ENCODE results near the gene SERPINB7.
A peak's percentile ranks its signal among the peaks of the same experiment; 100 is the strongest.

The SERPINB7 gene

DNA sequence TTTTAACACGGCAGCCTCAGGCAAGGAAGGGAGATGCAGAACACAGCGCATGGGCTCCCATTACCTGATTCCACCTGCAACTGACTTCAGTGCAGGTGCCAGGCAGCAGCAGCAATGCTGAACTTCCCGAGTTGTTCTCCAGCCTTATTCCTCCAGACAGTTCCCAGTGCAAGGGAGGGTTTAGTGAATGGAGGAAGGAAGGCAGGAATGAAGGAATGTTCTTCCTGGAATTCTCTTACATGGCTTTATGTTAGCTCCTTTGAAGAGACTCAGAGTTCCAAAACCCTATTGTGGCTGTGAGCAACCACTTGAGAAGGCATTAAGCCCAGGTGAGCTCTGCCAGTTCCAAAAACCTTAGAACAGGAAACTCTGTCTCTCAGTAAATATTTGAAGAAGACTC is 45.5 kb downstream of the SERPINB7 start:
- no peaks in the 10 kb centered on the region for H3K4me1 Mint-ChIP-seq
- H3K36me3 Mint-ChIP-seq: no peaks in the 10 kb centered on the region
- H3K27ac Mint-ChIP-seq: no peak overlapping the region
- H3K4me3 Mint-ChIP-seq: no peak overlapping the region
- H3K9me3 Mint-ChIP-seq: peaks cover 10% of the 10 kb centered on the region
- peaks cover 12% of the 10 kb centered on the region for H3K27me3 Mint-ChIP-seq
- no peak for ATAC-seq

DNA sequence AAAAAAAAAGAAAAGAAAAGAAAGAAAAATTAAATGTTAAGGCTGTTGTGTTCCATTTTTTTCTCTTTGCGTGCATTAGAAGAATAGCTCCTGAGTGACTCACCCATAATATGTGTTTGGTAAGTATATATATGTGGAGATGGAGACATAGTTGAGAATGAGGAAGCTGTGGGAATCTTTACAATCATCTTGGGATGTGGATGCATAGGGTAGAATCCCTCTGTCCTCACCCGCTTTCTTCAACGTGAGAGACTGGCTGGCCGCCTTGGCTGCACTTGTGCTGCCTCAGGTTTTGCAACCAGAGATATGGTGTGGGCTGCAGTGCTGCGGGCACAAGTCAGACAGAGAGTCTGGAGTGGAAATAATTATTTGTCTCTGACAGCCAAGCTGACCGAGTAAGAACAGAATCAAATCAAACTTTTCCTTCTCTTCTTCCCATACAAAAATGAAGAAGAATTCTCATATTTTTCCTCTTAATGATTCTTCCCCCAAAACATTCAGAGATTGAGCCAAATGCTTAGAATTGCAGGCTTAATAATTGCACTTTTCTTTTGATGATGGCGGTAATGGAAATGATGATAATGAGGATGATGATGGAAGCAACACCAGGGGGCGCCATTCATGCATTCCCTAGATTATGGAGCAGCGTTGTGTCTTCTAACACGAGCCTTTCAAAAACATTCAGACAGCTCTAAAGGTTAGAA is 48.5 kb downstream of the SERPINB7 start:
- Mint-ChIP-seq H3K4me3 (no peak overlapping the region), H3K27ac (no peak overlapping the region), H3K27me3 (peaks cover 9% of the 10 kb centered on the region), H3K36me3 (no peaks in the 10 kb centered on the region), H3K9me3 (no peaks in the 10 kb centered on the region), H3K4me1 (no peaks in the 10 kb centered on the region)
- ATAC-seq: no peak

DNA sequence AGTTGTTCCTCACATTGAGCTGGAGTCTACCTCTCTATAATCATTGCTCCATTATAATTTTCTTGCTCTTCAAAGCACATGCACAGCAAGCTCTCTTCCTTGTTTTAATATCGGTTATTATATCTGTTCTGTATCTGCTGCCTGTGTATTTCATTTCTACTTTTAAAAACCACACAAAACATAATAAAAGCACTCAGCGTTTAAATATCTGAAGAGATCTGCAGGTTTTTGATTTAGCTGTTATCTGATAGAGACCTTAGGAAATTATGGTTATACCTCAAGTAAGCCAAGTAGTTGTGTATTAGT is 49.0 kb downstream of the SERPINB7 start:
- Mint-ChIP-seq H3K9me3 (no peaks in the 10 kb centered on the region), H3K36me3 (no peaks in the 10 kb centered on the region), H3K27me3 (peaks cover 9% of the 10 kb centered on the region), H3K4me1 (no peaks in the 10 kb centered on the region), H3K4me3 (no peak overlapping the region), H3K27ac (no peak overlapping the region)
- ATAC-seq: no peak

DNA sequence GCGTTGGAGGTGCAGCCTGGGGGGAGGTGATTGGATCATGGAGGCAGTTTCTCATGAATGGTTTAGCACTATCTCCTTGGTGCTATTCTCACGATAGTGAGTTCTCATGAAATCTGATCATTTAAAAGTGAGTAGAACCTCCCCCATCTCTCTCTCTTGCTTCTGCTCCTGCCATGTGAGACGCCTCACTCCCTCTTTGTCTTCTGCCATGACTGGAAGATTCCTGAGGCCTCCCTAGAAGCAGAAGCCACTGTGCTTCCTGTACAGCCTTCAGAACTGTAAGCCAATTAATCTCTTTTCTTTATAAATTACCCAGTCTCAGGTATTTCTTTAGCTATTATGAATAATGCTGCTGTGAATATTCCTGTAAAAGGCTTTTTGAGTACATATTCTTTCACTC is 52.9 kb downstream of the SERPINB7 start:
- H3K9me3 Mint-ChIP-seq: no peaks in the 10 kb centered on the region
- no peaks in the 10 kb centered on the region for H3K36me3 Mint-ChIP-seq
- ATAC-seq: no peak
- no peak overlapping the region for H3K4me3 Mint-ChIP-seq
- H3K27me3 Mint-ChIP-seq: peaks cover 8% of the 10 kb centered on the region
- H3K4me1 Mint-ChIP-seq: no peaks in the 10 kb centered on the region
- no peak overlapping the region for H3K27ac Mint-ChIP-seq

DNA sequence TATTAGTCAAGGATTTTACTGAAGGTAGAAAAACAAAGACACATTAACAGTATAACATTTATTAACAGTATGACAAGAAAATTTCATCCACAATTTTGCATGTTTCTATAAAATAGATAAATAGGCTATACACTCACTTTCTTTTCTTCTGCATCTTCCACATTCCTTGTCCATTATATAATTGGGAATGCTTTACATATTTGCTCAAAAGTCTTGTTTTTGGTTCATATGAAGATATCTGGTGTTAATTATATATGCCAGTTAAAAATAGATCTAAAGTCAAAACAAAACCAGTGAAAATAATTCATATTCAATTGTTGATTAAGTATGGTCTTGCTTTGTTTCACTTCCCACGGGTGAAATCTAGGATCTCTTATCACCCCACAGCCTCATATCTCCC is 53.4 kb downstream of the SERPINB7 start:
- H3K36me3 Mint-ChIP-seq: no peaks in the 10 kb centered on the region
- no peaks in the 10 kb centered on the region for H3K9me3 Mint-ChIP-seq
- H3K4me3 Mint-ChIP-seq: no peak overlapping the region
- H3K27me3 Mint-ChIP-seq: peaks cover 8% of the 10 kb centered on the region
- no peaks in the 10 kb centered on the region for H3K4me1 Mint-ChIP-seq
- no peak for ATAC-seq
- no peak overlapping the region for H3K27ac Mint-ChIP-seq

DNA sequence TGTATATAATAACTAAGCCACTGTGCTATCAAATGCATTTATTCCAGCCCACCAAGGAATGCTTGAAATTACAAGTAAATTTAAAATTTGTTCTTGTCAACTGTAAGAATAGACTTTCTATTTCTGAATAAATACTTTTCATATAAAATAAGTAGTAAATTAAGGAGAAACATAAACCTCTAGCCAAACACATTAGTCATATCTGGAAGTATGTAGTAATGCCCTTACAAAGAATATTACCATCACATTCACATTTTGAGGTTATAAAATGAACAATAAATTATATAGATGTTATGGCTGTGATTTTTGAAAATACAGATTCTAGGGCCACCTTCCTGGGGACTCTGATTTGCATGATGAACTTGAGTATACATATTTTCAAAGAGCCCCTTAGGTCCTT is 54.7 kb downstream of the SERPINB7 start:
- ATAC-seq: no peak
- Mint-ChIP-seq H3K36me3 (no peaks in the 10 kb centered on the region), H3K27me3 (peaks cover 8% of the 10 kb centered on the region), H3K4me1 (no peaks in the 10 kb centered on the region), H3K27ac (no peak overlapping the region), H3K9me3 (no peaks in the 10 kb centered on the region), H3K4me3 (no peak overlapping the region)

DNA sequence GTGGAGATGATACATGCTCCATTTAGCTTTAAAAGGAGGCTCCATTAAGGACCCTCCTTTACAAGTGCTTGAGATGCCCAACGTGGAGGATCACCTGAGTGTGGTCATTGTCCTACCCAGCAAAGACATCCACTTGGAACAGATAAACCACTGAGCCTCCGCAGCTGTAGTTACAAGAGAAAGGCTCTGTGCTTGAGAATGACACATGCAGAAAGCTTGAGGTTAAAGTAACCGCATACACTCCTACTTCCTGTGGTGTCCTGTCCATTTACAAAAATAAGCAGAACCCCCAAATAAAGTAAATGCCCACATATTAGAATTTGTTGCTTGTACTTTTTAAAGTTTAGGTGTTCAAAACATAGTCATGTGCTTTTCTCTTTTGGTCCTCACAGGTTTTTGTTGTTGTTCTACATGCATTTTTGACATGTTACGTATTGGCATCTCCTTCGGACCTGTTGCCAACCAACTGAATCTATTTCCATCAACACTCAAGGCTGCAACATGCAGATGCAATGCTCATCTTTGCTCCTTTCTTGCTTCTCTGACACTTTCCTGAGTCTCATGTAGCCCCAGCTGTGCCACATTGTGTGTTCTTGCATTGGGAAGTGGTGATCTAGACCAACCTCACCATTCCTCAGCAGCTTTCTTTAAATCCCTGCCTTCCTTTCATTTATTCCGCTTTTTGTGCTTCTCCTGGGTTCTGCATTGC is 56.0 kb downstream of the SERPINB7 start:
- H3K27me3 Mint-ChIP-seq: peaks cover 14% of the 10 kb centered on the region
- H3K9me3 Mint-ChIP-seq: no peaks in the 10 kb centered on the region
- ATAC-seq: peak; percentile 50
- no peak overlapping the region for H3K4me3 Mint-ChIP-seq
- H3K4me1 Mint-ChIP-seq: no peaks in the 10 kb centered on the region
- H3K27ac Mint-ChIP-seq: no peak overlapping the region
- no peaks in the 10 kb centered on the region for H3K36me3 Mint-ChIP-seq

DNA sequence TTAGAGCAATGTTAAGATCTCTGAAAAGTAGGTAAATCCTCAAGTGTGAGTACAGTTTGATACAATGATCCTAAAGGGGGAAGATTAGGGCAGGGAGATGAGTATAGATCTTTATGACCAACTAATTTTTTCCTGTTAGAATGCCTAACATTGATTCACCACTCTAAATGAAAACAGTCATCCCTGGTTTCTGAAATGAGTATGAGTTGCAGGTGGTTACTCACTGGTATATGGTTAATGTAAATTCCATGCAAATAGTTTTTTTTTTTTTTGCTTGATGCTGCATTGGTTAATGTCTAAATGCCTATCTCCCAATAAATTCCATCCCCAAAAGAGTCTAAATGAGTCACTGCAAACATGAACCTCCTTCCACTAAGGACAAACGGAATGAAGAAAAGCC is 57.3 kb downstream of the SERPINB7 start:
- H3K27ac Mint-ChIP-seq: no peak overlapping the region
- H3K9me3 Mint-ChIP-seq: no peaks in the 10 kb centered on the region
- H3K4me1 Mint-ChIP-seq: no peaks in the 10 kb centered on the region
- no peak overlapping the region for H3K4me3 Mint-ChIP-seq
- no peaks in the 10 kb centered on the region for H3K36me3 Mint-ChIP-seq
- H3K27me3 Mint-ChIP-seq: peaks cover 19% of the 10 kb centered on the region
- no peak for ATAC-seq

DNA sequence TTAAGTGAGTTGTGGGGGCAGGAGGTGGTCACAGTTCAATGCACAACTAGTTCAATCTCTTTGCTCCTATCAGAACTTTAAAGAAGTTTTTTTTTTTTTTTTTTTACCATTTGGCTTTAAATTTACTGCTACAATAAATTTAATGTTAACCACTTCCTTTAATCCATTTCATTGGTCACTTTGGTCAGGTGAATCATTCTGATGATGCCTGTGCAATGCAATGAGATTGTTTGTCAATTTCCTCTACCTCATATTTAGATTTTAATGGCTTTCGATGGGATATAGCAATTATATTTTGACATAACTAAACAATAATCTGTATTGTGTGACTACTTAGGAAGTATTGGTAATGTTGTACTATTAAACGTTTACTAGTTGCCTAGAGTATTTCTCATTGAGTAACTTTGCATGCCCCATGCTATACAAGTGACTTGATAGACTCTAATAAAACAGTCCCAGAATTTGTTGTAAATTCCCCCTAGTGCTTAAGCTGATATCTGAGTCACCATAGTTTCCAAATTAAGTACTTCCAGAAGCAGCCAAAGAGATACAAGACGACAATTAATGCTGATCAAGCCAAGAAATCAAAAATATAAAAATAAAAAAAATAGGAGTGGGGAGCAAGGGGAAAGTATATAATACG is 59.4 kb downstream of the SERPINB7 start:
- Mint-ChIP-seq H3K27me3 (peaks cover 22% of the 10 kb centered on the region), H3K4me1 (no peaks in the 10 kb centered on the region), H3K36me3 (no peaks in the 10 kb centered on the region), H3K27ac (no peak overlapping the region), H3K4me3 (no peak overlapping the region), H3K9me3 (no peaks in the 10 kb centered on the region)
- ATAC-seq: no peak

DNA sequence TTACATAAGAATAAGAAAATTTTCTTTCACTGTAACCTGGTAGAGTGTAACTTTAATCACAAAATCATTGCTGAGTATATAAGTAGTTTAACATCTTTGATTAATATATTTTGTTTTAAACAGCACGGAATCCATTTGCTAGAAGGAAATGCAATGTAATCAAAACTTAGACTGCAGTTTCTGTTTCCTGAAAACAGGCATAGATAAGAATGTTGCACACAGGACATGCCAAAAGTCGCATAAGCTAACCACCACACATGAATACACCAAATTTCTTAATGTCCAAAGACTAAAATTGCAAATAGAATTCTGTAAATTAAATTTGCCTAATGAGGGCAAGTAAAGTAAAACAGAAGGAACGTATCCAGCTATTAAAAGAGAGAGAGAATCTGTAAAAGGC is 61.2 kb downstream of the SERPINB7 start:
- Mint-ChIP-seq H3K27ac (no peak overlapping the region), H3K9me3 (no peaks in the 10 kb centered on the region), H3K4me1 (no peaks in the 10 kb centered on the region), H3K27me3 (peaks cover 24% of the 10 kb centered on the region), H3K36me3 (no peaks in the 10 kb centered on the region), H3K4me3 (no peak overlapping the region)
- no peak for ATAC-seq

DNA sequence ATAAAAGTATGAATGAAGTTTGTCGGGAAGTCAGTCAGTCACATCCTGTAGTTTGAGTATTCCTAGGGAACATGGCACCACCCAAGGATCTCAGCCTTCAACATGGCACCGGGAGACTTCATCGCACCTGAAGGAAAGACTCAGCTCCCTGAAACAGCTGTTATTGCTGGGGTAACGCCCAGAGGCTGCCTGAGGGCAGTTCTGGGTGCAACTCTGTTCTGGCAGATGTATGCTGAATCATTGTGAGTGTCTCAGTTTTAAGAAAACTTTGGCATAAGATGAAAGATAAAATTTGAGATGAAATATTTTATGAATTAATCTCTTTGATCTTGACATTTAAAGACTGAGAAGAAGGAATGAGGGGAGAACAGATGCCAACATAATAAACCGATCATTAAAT is 62.4 kb downstream of the SERPINB7 start:
- Mint-ChIP-seq H3K36me3 (no peaks in the 10 kb centered on the region), H3K27ac (no peak overlapping the region), H3K4me3 (no peak overlapping the region), H3K27me3 (peaks cover 18% of the 10 kb centered on the region), H3K9me3 (no peaks in the 10 kb centered on the region), H3K4me1 (no peaks in the 10 kb centered on the region)
- no peak for ATAC-seq

DNA sequence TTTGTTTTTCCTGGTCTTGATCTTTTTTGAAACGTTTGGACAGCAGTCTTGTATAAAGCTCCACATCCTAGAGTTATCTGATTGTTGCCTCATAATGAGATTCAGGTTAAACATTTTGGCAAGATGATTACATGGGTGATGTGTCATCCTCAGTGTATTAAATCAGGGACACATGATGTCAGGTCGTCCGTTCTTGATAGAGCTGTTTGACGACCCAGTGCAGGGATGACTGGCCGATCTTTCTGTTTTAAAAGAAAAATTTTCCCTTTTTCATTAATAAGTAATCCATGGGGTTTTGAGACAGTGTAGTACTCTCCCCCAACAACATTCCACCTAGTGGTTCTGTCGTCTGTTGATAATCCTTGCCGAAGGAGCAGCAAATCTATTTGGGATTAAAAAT is 67.8 kb downstream of the SERPINB7 start:
- Mint-ChIP-seq H3K9me3 (no peaks in the 10 kb centered on the region), H3K27me3 (peaks cover 16% of the 10 kb centered on the region)
- ATAC-seq: no peak

DNA sequence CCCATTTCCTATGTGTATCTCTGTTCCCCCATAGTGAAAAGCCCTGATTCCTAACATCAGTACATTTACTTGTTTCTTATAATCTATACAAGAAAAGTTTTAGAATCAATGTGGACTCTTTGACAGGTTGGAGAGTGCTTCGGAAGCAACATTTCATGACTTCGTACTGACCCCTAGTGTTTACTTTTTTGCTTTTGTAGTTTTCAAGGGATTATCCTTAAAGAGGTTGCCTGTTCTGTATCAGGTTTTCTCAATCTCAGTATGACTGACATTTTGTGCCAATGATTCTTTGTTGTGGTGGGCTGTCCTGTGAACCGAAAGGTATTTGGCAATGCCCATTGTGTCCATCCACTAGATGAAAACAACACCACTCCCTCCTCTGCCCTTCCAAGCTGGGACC is 69.0 kb downstream of the SERPINB7 start:
- H3K9me3 Mint-ChIP-seq: no peaks in the 10 kb centered on the region
- no peaks in the 10 kb centered on the region for H3K4me1 Mint-ChIP-seq
- ATAC-seq: no peak
- H3K27me3 Mint-ChIP-seq: peaks cover 16% of the 10 kb centered on the region
- no peak overlapping the region for H3K4me3 Mint-ChIP-seq
- H3K36me3 Mint-ChIP-seq: no peaks in the 10 kb centered on the region
- H3K27ac Mint-ChIP-seq: no peak overlapping the region

More for the DNA sequence above, 67.8 kb downstream of the SERPINB7 start:
- H3K36me3 Mint-ChIP-seq: no peaks in the 10 kb centered on the region
- H3K4me3 Mint-ChIP-seq: no peak overlapping the region
- H3K27ac Mint-ChIP-seq: no peak overlapping the region
- H3K4me1 Mint-ChIP-seq: no peaks in the 10 kb centered on the region

DNA sequence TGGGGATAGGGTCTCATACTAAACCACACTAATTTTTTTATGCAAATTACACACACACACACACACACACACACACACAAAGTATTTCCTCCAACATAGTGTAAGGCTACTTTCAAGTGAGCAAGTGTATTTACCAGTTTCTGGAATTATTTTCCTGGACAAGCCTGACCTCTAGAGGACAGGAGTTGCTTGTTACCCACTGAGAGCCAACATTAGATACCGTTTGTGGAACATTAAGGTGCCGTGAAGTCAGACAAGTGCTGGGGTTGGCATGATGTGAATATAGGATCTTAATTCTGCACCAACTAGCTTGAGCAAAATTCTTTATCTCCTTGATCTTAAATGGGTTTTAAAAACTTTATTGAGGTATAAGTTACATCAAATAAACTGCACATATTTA is 72.9 kb downstream of the SERPINB7 start:
- H3K27ac Mint-ChIP-seq: no peak overlapping the region
- no peaks in the 10 kb centered on the region for H3K4me1 Mint-ChIP-seq
- H3K9me3 Mint-ChIP-seq: no peaks in the 10 kb centered on the region
- no peaks in the 10 kb centered on the region for H3K36me3 Mint-ChIP-seq
- no peak overlapping the region for H3K4me3 Mint-ChIP-seq
- H3K27me3 Mint-ChIP-seq: peaks cover 4% of the 10 kb centered on the region
- no peak for ATAC-seq

DNA sequence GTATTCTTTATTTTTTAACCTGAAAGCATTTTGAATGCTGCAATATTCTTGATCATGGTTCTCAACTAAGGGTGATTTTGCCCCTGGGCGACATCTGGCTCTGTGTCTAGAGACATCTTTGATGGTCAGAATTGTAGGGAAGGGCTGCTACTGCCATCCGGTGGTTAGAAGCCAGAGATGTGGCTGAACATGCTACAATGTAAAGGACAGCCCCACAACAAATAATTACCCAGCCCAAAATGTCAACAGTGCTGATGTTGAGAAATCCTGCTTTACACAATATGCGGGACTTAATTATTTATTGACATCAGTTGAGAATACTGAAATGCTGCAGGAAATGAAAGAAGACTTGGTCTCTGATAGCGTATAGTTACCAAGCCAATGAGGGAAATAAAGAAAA is 74.8 kb downstream of the SERPINB7 start:
- Mint-ChIP-seq H3K4me1 (no peaks in the 10 kb centered on the region), H3K27me3 (no peaks in the 10 kb centered on the region), H3K27ac (no peak overlapping the region), H3K36me3 (no peaks in the 10 kb centered on the region), H3K4me3 (no peak overlapping the region), H3K9me3 (no peaks in the 10 kb centered on the region)
- peak; percentile 47 for ATAC-seq

DNA sequence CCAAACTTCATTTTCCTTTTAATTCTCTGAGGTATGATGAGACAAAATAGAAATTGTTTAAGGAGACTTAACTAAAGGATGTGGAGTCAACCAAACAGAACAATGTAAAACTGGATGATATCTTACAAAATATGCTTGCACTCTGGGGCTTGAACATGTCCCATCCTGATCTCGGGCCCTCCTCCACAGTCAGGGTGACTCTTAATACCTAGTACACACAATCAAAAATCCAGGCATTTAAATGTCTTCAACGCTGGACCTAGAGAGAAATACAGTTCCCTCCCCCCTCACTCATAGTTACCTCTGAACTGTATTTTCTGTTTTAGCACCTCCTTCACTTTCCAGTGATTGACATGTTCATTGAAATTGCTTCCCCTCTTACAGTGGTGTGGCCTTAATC is 75.4 kb downstream of the SERPINB7 start:
- Mint-ChIP-seq H3K27ac (no peak overlapping the region), H3K36me3 (no peaks in the 10 kb centered on the region), H3K9me3 (no peaks in the 10 kb centered on the region), H3K4me3 (no peak overlapping the region), H3K4me1 (no peaks in the 10 kb centered on the region), H3K27me3 (no peaks in the 10 kb centered on the region)
- no peak for ATAC-seq
